GM18505 (cell line): ENCODE results near the gene SPCS1.

Experiments used
- ATAC-seq: cut with Tn5 transposase; IDR thresholded peaks from one replicate; pipeline ENCODE4 v1.9.1; 2021; ENCODE audit not compliant: unreplicated experiment
- POLR2A ChIP-seq: IDR thresholded peaks from 4 replicates; pipeline ENCODE4 v1.6.1; 2011; ENCODE audit warnings: borderline replicate concordance; ENCODE audit not compliant: insufficient read depth, insufficient read length; ENCODE audit errors: extremely low read depth

Gene SPCS1

DNA sequence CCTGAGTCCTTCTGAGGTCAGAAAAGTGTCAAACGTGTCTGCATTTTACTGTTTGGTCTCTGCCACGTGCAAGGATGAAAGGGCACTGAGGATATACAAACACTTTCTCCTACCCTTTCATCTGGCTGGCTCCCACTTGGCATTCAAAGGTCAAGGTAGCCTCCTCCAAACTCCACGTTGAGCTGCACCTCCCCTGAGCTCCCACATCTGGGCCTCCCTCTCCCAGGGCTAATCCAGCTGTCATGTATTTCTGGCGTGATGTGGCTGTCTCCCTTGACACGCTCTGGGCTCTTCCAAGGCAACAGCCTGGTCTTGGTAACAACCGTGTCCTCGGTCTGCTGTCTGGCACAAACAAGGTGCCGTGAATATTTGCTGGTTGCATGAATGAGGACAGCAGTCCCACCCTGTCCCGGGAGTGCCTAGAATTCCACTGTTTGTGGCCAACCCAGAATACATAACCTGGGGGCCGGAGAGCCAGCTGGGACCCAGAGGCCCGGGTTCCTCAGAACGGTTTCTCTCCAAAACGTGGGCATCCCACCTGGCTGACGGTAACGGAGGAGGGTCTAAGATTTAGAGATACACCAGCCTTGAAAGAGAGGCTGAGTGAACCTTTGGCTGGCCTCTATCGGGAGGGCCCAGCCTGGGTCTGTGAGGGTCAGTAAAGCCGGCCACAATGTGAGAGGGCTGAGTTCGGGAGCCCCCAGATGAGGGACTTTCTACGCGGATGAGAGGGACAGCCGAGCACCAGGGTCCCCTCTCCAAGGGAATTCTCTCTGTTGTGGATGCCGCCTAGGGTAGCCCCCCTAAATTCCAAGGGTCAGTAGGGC, 1.1 kb upstream of the SPCS1 start:
- TF ChIP-seq POLR2A: no peak
- ATAC-seq: no peak

DNA sequence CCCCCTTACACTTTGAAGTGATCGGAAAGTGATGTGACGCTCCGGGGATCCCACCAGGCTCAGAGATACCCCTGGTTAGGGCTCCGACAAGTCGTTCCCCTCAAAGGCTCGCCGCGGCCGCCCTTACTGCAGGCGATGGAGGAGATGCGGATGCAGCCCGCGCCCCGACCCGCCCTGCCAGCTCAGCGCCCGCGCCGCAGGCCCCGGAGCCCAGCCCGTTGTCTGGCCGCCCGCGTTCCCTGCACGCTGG, 543 bp upstream of the SPCS1 start:
- ATAC-seq: no peak
- no peak for TF ChIP-seq POLR2A

DNA sequence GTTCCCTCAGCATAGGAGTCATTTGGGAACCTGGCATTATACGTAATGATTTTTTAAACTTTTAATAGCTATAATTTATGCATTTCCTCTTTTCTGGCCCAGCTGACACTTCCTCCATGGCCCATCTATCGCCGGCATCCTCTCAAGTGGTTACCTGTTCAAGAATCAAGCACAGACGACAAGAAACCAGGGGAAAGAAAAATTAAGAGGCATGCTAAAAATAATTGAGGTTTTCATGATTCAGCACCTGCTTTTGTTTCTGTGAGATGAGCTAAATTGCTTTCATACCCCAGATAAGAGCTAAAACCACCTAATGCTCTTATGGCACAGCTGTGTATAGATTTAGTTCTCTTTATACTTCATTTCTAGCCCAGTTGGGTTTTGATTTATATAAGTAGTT, 1.7 kb downstream of the SPCS1 start:
- no peak for TF ChIP-seq POLR2A
- no peak for ATAC-seq

DNA sequence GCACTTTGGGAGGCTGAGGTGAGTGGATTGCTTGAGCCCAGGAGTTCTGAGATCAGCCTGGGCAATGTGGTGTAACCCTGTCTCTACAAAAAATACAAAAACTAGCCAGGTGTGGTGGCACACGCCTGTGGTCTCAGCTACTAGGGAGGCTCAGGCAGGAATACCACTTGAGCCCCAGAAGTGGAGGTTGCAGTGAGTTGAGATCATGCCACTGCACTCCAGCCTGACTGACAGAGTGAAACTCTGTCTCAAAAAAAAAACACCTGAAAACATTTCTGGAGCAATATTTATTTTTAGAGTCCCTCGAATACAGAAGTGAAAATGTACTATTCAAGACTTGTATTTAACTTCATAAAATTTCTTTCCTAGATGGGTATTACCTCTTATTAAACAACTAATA, 4.6 kb downstream of the SPCS1 start:
- TF ChIP-seq POLR2A: no peak
- no peak for ATAC-seq

DNA sequence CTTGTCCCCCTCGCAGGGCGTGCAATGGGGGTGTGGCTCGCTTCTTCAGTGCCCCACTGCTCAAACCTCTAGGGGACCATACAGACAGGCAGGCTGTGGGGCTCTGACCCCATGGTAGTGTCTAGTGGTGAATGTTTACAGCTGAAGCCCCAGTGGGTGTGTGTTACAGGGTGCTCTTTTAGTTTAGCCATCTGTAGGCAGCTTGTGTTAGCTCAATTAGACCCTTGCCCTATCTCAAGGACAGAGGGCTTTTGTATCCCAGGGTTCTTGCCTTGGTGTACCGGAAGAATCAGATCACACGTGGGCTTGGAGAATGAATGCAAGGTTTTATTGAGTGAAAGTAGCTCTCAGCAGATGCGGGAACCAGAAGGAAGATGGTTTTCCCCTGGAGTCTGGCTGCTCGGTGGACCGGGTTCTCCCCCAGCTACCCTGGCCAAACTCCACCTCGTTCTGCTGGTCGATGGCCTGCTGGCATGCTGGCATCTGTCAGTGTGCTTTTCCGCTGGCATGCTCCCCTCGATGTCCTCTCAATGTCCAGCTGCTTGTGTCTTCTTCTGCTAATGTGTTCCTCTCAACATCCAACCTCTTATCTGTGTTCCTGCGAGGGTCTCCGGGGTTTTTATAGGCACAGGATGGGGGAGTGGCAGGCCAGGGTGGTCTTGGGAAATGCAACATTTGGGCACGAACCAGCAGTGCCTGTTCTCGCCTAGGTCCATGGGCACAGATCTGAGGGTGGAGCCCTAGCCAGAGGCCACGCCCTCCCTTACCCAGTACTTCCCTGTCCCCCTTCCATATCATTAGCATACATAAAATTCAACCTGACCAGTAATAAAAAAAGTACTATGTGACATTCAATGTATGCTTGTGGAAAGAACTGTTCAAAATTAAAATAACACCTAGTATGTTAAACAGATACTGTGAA, 6.6 kb downstream of the SPCS1 start:
- TF ChIP-seq POLR2A: no peak
- no peak for ATAC-seq

DNA sequence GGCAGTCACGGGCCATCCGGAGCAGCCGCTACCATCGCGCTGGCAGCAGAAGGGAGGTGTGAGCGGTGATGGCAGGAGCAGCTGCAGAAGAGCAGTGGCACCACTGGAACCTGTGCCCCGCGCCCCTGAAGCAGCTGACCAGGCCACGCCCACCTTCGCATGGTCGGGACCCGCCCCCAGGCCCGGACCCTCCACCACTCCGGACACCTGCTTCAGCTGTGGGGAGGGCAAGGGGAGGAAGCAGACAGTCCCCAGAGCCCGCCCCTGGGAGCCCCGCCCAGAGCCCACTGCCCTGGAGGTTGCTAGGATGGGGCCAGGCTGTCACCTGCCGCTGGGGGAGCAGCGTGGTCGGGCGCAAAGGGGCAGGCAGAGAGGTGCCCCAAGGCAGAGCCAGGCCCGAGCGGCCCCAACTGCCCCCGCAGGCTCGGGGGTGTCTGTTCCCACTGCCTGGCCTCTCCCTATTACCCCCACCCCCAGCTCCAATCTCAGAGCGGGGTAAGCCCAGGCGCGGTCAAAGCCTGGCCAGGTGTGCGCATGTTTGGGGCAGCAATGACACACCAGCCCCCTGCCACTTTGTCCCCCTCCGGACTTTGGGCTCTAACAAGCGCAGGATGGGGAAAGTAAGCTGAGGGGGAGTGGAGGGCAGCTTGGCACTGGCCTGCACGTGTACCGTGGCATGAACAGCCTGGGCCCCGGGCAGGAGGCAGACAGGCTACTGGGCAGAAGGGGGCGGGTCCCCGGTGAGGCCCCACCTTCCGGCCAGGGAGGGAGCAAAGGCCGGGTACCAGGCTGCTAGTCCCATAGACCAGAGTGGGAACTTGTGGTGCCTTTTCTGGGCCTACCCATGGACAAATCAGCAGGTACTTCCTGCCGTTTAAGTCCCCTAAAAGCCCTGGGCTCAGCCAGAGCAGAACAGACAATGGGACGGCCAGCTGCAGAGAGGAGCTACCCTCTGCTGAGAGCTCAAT, 8.7 kb downstream of the SPCS1 start:
- no peak for TF ChIP-seq POLR2A

DNA sequence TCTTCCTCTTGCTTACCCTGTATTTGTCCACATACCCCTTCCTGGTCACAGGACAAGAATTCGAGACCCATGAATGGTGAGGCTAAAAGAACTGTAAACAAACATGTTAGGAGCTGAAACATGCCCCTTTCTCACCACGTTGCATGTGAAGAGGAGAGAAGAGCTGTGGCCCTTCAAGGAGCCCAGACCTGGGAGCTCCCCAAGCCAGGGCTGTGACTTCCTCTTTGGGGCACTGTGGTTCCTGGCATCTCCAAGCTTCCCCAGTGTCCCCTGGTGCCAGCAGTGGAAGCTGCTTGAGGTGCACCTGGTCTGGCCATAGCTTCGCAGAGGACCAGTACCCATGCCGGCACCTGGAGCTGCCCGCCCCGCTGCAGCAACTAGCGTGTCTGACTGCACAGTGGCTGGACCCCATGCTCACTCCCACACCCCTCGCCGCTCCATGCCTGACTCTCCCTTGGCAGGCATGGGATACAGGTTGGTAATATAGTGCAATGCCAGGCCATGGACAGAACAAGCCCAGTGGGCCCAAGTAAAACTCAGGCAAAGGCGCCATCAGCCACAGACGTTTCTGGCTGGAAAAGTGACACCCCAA, 9.9 kb downstream of the SPCS1 start:
- no peak for TF ChIP-seq POLR2A
- ATAC-seq: no peak

More for the DNA sequence above, 8.7 kb downstream of the SPCS1 start:
- ATAC-seq: no peak

DNA sequence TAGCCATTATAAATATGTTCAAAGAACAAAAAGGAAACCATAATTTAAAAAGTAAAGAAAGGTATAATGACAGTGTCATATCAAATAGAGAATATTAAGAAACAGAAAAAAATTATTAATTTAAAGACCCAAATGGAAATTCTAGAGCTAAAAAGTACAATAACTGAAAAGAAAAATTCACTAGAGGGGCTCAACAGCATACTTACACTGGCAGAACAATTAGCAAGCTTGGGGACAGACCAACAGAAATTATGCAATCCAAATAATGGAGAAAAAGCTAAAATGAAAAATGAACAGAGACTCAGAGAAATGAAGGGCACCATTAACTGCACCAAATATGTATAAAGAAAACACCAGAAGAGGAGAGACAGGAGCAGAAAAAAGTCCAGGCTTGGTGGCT, 13.7 kb downstream of the SPCS1 start:
- ATAC-seq: no peak
- no peak for TF ChIP-seq POLR2A

DNA sequence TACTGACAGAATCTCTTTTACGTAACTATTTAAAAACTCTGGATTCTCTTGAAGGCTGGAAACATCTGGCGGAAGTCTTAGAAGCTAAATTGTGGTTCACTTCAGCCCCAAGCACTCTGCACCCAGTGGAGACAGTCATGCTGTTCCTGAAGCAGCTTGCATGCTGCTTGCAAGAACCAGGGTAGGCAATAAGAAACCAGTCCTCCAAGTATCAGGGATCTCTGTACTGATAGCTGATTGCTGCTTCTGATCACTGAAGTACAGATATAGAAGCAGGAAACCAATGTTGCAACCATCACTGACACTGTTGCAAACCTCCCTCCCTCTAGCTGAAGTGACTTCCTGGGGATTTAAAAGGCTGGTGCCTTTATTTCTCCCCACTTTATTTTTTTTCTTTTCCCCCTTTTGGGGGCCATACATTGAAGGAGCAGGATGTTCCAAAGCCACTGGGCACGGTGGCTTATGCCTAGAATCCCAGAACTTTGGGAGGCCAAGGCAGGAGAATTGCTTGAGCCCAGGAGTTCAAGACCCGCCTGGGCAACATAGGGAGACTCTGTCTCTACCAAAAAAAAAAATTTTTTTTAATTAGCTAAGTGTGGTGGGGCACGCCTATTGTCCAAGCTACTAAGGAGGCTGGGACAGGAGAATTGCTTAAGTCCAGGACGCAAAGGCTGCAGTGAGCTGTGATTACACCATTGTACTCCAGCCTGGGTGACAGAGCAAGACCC, 15.3 kb downstream of the SPCS1 start:
- peak; percentile 64 for ATAC-seq
- no peak for TF ChIP-seq POLR2A

DNA sequence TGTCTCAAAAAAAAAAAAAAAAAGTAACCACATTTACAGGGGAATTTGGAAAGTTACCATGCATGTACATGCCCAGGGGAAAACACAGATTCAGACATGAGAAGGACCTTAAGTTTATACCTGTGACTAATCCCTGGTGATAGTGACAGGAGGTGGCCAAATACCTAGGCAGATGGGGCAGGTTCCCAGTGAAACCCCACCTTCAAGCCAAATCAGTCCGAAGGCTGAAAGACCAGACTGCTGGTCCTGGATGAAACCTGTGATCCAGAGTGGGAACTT, 15.8 kb downstream of the SPCS1 start:
- no peak for TF ChIP-seq POLR2A
- no peak for ATAC-seq

DNA sequence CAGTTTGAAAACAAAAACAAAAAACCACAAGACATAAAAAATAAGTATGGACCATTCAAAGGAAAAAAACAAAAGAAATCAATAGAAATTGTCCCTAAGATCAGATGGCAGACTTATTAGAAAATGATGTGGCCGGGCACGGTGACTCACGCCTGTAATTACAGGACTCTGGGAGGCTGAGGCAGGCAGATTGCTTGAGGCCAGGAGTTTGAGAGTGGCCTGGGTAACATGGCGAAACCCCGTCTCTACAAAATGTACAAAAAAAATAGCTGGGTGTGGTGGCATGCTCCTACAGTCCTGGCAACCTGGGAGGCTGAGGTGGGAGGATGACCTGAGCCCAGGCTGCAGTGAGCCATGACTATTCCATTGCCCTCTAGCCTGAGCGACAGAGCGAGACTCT, 16.6 kb downstream of the SPCS1 start:
- ATAC-seq: no peak

DNA sequence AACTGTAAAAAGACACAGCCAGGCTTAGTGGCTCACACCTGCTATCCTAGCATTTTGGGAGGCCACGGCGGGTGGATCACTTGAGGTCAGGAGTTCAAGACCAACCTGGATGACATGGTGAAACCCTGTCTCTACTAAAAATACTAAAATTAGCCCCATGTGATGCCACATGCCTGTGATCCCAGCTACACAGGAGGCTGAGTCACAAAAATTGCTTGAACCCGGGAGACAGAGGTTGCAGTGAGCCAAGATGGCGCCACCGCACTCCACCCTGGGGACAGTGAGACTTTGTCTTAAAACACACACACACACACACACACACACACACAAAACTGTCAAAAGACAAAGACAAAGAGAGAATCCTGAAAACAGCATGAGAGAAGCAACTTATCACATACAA, 18.0 kb downstream of the SPCS1 start:
- ATAC-seq: no peak
- TF ChIP-seq POLR2A: no peak

More for the DNA sequence above, 16.6 kb downstream of the SPCS1 start:
- no peak for TF ChIP-seq POLR2A
